Subcutaneous adipose tissue (tissue), 4 donors: ENCODE measurements around the gene PFDN5. TPM values are rescaled to one million over a fixed set of nuclear protein-coding genes. Genes with fewer than 3 reads are reported as not detected.

Source experiments
- CTCF ChIP-seq: fragments of 450-650 bp; IDR thresholded peaks from one replicate; pipeline ENCODE4 v1.5.1; 2016; ENCODE audit warnings: low read depth, mild to moderate bottlenecking, control low read depth, antibody characterized with exemption, moderate library complexity
- total RNA-seq, 4 donors: library from RNA; depleted of rRNA; stranded (reverse); fragments of >200 nt; gene quantifications; one replicate each; pipeline ENCODE4 v1.1.0, GENCODE V29; 2016

The PFDN5 gene
- total RNA-seq, 4 donors from 2014 or later = 523 to 856 (median 791) TPM

DNA sequence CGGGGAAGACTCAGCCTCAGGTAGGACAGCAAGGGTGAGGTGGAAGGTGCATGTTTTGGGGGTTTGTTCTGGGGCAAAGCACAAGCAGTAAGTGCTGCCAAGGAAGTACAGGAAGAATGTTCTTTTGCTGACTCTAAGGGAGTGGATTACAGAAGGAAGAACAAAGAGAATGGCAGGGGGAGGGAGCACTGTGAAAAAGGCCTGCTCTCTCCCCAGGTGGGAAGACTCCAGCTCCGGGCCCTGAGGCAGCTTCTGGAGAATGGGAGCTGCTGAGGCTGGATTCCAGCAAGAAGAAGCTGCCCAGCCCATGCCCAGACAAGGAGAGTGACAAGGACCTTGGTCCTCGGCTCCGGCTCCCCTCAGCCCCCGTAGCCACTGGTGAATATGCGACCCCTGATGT is 7.0 kb upstream of the PFDN5 start:
- TF ChIP-seq CTCF = no peak

- no peak for TF ChIP-seq CTCF
Observed at GRCh38 chr12:53289891-53290290, 5.5 kb upstream of the PFDN5 start.

DNA sequence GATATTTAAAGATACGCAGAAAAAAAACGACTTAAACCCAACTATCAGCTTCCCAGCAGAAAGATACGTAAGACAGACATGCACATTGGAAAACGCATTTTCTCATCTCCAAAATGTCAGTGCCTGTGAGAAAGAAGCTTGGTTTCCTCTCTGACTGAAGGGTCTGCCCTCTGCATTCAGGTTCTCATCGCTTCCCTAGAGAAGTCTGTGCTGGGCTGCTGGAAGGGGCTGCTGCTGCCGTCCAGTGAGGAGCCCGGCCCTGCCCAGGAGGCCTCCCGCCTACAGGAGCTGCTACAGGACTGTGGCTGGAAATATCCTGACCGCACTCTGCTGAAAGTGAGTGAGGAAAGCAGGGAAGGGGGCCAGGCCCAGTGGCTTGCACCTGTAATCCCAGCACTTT is 4.7 kb upstream of the PFDN5 start:
- TF ChIP-seq CTCF = no peak

GRCh38 chr12:53292426-53292825 is 2.9 kb upstream of the PFDN5 start:
- TF ChIP-seq CTCF = no peak

DNA sequence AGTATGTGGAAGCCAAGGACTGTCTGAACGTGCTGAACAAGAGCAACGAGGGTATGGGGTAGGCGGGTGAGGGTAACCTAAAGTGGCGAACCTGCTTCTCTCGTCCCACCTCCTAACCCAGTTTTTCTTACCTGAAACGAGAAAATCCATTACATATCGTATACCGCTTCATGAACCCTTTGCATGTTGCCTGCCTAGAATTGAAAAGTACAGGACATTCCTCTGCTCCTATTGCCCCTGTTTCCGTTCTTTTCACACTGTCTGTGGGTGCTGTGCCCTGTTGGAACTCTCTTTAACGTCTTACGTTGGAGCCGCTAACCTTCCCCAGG is 513 bp downstream of the PFDN5 start:
- no peak for TF ChIP-seq CTCF

DNA sequence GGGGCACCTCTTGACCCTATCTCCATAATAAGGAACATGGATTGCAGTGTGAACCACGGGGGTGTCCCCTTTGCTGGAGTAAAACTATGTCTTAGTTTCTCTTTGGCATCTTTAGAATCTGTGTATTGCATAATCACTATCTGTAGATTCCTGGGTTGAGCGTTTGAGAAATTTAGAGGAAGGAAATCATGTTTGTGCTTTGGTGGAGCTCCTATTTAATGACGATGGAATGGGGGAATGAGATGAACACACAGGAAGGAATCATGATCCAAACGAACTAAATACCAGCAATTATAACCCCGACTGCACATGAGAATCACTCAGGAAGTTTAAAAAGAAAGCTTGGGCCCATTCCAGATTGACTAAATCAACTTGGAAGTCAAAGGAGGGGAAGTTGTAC is 2.8 kb downstream of the PFDN5 start:
- no peak for TF ChIP-seq CTCF

DNA sequence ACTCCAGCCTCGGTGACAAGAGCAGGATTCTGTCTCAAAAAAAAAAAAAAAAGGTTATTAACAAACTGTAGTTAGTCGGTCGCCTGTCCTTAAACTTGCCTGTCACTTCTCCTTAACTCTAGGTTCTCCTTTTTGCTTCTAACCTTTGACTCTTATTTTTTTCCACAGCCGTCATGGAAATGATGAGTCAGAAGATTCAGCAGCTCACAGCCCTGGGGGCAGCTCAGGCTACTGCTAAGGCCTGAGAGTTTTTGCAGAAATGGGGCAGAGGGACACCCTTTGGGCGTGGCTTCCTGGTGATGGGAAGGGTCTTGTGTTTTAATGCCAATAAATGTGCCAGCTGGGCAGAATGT is 3.7 kb downstream of the PFDN5 start:
- TF ChIP-seq CTCF = no peak
